ENCODE data around the gene DEFB114. TPM values are rescaled to one million over a fixed set of nuclear protein-coding genes. Genes with fewer than 3 reads are reported as not detected.
"Not testable (repeated sequence)": the region's sequence is repeated elsewhere in the genome, so short reads cannot be mapped to it uniquely, and the experiment has no call there.

The DEFB114 gene, protein sequence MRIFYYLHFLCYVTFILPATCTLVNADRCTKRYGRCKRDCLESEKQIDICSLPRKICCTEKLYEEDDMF
- not detected in 2 replicates for total RNA-seq (2014; rRNA removed; shearing (Covaris generic))

DNA sequence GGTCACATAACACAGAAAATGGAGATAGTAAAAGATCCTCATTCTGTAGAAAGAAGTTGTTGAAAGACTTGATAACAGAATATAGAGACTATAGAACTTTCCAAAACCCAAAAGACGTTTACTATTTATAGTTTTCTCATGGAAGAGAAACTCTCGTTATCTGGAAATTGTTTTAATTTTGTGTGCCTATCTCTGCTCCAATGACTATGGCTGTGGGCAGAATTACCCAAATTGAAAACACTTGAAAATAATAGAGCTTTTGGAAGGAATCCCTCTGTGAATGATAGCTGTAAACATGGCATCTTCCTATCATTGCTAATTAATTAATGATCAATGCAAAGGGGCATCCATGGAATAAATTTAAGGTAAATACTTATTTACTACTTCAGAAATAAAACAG is at the start of gene DEFB114:
Gene DEFB114 (minus strand): TSS at position 101 of the 400 bp plus-strand sequence. CDS start 59 bp downstream, at position 42.
- no peak for DNase-seq (ENCODE audit: low read depth)

- peak; percentile 11 for DNase-seq (ENCODE audit: low read depth)
These were observed 43.9 kb upstream of the DEFB114 start for GRCh38 chr6:50007819-50008218.

DNA sequence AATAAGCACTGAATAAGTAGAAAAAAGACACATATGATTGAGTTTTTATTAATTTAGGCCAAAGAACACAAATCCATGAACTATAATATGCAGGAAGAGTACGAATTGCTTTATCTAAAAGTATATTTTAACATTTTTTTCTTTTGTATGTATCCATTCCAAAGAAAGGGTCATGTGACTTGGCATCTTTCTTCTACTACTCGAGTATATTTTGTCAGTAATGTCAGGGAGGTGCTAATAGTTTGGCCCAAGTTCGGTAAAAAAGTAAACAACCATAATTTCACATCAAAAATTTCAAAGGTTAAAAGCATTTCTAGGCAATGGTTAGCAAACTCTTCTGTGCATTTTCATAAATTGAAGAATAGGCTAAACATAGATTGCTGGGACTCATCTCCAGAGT is 39.2 kb upstream of the DEFB114 start:
- DNase-seq (ENCODE audit: low read depth): no peak

DNA sequence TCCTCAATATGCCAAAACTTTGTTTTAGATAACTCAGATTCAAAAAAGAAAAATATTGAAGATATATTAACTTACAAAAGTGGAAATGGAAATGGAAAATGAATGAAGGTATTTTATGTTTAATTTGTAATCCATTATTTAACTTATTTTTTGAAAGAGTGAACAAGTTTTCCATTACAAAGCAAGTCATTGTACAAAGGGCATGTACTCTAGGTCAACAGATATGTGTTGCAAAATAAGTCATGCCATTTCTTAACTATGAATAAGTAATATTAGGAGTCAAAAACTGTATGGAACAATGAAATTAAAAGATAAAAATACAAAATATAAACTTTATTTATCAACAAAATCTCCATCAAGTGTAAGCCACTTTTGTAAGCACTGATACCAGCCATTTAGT is 31.3 kb upstream of the DEFB114 start:
- no peak for DNase-seq (ENCODE audit: low read depth)

GRCh38 chr6:49988900-49989299 is 24.9 kb upstream of the DEFB114 start:
- DNase-seq (ENCODE audit: low read depth): no peak

- no peak for DNase-seq (ENCODE audit: low read depth)
These were observed 23.8 kb upstream of the DEFB114 start for GRCh38 chr6:49987749-49988148.

DNA sequence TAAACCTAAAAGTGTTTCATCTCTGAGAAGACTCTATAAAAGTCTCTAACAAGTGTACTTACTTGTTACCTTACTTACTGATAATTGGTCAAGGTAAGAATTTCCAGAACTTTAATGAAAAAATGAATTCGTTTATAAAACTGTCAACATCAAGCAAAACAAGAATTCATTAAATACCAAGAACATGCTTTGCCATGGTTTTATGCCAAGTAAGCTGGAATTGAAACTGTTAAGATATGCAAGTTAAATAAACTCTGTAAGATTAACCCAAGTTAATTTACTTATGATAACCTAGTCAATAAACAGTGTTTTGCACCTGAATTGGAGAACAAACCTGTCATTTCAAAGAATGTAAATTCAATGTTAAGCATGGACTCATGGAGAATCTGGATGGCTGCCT is 22.6 kb upstream of the DEFB114 start:
- DNase-seq (ENCODE audit: low read depth): no peak

- no peak for DNase-seq (ENCODE audit: low read depth)
These were observed 18.1 kb upstream of the DEFB114 start for GRCh38 chr6:49982046-49982445.

DNA sequence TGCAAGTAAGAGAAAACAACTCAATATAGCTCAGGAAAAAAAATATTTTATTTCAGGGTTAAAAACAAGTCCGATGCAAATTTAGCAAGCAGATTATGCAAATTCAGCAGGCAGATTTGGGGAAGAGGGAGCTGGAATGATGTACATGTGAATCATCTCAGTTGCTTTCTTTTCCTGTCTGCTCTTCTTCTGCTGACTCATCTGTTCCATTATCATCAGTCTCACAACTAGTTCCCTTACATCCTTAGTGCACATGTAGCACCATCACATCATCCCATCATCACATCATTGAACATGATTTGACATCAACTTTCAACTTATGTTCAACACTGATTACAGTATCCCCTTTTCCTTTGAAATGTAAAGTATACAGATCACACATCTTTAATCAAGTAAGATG is 16.9 kb upstream of the DEFB114 start:
- DNase-seq (ENCODE audit: low read depth): no peak

DNA sequence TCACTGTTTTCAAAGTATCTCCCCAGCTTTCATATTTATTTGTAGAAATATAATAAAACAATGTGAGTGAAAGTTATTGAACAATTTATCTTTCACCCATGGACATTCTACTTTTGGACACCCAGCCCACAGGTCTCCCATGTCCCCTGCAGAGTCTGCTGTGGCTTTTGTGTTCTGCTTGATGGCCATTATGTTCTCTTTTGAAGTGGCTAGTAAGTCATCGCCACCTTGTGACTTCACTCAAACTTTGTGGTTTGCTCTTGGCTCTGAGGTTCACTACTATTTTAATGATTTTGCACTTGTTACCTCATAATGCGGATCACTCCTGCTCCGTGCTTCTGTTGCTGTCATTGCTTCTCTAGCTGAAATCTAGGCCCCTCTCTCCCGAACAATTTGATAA is 15.6 kb upstream of the DEFB114 start:
- DNase-seq (ENCODE audit: low read depth): peak; percentile 2

DNA sequence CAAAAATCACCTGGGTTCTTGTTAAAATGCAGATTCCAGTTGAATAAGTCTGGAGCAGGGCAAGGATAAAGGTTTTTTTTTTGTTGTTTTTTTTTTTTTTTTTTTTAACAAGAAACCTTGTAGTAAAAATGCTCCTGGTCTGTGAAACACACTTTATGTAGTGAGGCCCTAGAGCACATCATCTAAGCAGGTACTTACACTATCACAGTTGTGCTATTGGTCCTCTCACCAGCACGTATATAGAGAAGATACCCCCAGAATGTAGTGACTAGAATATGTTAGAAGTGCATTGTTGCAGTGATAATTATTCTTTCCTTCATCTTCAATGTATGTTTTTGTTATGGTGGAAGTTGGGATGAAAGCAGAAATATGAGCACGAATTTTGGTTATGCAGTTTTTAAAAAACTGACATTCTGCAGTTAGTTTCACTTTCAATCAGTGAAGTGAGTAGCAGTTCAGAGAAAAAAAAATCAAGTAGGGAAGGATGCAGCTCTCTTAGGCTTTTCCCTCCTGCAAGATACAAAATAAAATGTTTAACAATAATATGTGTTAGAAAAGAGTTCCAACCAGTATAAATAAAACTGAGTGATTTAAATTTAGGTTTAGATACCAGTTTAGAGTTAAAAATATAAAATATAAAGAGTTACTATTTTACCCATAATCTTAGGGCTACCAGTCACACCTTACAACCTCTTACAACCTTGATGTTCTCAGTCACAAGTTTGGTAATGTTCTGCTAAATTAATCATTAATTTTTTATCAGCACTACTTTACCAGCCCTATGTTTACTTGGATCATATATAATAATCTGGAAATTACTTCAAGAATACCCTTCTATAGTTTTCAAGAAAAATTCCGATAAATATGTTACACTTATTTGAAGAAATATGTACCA is 14.6 kb upstream of the DEFB114 start:
- no peak for DNase-seq (ENCODE audit: low read depth)

DNA sequence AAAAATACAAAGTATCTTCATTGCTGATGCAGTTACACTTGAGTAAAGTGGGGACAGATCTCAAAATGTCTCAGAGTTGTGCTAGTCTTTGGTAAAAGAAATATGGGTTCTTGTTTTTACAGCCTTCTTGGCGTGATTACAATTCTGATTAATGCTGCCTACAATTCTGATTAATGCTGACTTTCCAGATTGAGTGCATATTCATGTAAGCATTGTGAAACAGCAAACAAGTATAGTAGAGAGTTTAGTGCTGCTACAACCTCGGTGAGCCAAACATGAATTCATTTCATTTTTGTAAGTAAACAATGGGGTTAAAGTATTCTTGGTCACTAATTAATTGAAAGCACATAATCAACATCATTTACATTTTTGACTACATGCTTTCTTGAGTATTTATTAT is 5.6 kb upstream of the DEFB114 start, which contains the start of gene DEFB113:
Gene DEFB113 (minus strand): TSS at position 21 of the 400 bp plus-strand sequence. CDS start 0 bp downstream, at position 21.
- DNase-seq (ENCODE audit: low read depth): no peak

- no peak for DNase-seq (ENCODE audit: low read depth)
These were observed 2.9 kb upstream of the DEFB114 start for GRCh38 chr6:49966823-49967222.

DNA sequence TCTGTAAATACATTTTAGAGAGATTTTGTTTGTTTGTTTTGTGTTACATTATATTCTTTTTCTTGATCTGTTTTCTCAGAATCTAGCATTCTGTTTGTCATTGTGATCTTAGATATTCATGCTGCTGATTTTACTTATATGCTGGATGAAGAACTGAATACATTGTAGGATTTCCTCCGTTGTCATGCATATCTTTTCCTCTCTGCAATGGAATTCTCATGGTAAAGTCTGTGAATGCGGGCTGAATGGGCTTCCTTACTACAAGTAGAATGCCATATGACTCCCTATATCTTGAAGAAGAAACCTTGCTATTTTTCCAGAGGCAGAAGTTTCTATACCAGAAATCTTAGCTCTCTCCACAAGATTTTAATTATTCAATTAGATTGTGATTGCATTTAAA is 2.4 kb upstream of the DEFB114 start:
- no peak for DNase-seq (ENCODE audit: low read depth)

- no peak for DNase-seq (ENCODE audit: low read depth)
These were observed 5.8 kb downstream of the DEFB114 start for GRCh38 chr6:49958180-49958579.

DNA sequence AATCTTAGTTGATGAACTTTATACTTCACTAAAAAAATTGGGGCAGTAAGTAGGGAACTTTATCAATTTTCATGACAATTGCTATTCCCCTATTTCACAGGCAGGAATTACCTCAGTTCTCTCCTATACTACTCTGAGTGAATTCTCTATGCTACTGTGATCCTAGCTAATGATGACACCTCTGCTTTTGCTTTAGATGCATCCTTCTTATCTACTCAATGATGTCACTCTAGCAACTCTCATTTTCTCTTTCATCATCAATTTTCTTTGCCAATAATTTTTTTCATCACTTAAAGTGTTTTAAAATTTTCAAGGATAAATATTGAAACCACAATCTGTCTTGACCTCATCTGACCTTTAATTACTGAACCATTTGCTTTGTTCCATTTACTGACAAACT is 8.1 kb downstream of the DEFB114 start:
- no peak for DNase-seq (ENCODE audit: low read depth)

GRCh38 chr6:49951926-49952325 is 12.0 kb downstream of the DEFB114 start:
- no peak for DNase-seq (ENCODE audit: low read depth)

GRCh38 chr6:49950415-49950751 is 13.6 kb downstream of the DEFB114 start:
- DNase-seq (ENCODE audit: low read depth): no peak

DNA sequence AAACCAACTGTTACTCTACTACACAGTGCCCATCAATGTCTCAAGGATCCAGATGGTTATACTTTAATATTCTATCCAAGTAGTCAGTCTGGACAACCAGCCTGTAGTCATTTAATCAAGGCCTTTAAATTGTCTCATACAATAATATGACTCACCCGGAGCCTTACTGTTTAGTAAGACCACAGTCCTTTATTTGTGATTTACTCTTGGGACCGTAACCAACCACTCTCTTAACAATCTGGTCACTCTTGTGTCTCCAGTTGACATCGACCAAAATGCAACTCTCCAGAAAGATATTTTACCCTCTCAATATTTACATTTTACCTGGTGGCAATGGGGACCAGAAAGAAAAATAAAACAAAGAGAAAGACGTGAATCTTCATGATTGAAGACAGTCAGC is 14.9 kb downstream of the DEFB114 start:
- DNase-seq (ENCODE audit: low read depth): no peak

DNA sequence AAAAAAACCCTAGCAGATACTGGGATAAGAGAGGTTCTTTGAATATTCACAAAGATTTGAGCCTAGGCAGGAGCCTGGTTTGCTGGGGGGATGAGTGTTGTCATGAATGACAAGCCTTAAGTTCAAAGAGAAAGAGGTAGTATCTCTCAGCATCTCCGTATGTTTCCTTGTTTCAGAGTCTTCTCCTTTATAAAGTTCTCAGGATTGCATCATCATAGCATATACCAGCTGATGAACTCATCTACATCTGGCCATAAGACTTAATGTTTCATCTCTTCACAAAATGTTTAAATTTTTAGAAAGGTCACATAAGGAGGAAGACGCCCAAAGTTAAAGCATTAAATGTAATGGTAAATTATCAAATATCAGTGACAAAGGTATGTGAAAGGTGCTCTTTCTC is 17.1 kb downstream of the DEFB114 start:
- no peak for DNase-seq (ENCODE audit: low read depth)

GRCh38 chr6:49944068-49944467 is 19.9 kb downstream of the DEFB114 start:
- DNase-seq (ENCODE audit: low read depth): not testable (repeated sequence)

DNA sequence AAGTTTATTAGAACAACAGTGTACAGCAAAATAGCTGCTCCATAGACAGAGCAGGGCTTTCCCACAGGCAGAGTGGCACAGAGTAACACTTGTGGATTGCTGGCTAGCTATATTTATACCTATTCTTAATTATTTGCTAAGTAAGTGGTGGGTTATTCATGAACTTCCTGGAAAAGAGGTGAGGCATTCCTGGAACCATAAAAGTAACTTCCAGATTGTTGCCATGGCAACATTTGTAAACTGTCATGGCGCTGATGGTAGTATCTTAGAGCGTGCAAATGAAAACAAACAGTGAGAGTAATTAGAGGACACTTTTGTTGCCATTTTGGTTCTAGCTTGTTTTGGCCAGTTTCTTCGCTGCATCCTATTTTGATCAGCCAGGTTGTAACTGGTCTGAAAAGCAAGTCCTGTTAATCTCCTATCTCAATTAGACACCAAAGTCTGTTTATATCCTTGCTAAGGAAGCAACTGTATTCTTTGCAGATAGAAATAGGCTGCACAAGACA is 23.9 kb downstream of the DEFB114 start:
- DNase-seq (ENCODE audit: low read depth): no peak

DNA sequence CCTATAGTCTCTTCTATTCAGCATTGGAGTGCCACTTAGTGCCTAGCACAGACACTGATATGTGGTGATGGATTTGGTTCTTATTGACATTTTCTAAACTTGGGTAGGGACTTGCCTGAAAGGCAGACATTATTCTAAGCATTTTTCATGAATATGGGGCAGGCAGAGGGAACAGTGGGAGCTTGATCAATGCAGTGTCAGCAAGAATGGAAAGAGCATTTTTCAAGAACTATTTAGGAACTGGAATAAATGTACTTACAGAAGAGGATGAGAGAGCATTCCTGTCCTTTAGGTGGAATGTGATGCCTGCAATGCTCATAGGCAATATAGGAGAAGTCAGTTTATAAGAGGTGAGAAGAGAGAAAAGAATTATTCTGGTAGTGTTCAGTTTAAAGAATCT is 26.2 kb downstream of the DEFB114 start:
- no peak for DNase-seq (ENCODE audit: low read depth)
